H1 (cell line): ENCODE results near the gene CPED1. TPM values are rescaled to one million over a fixed set of nuclear protein-coding genes. Genes with fewer than 3 reads are reported as not detected.

Source experiments
- CTCF ChIA-PET: fragments of 300-600 bp; sonication (Branson Sonifier 250); formaldehyde crosslinking; loops from one replicate; lab custom pipeline; 2021; ENCODE audit not compliant: partially characterized antibody; lab: Charles Lee
- POLR2A ChIA-PET: fragments of 300-600 bp; sonication (Branson Sonifier 250); formaldehyde crosslinking; loops from one replicate; lab custom pipeline; 2021; ENCODE audit warnings: inconsistent platforms; ENCODE audit not compliant: partially characterized antibody; lab: Charles Lee
- DNase-seq, 2 experiments: peaks; one replicate each; pipeline versions ENCODE4 v3.0.0 to v3.0.0-alpha.2; 2010 to 2022; ENCODE audit warnings: low spot score in 2 of 2, low read depth in 1 of 2, mixed read lengths in 1 of 2
- FAIRE-seq: peaks from 2 replicates; lab custom pipeline; 2011; peaks lifted over from hg19 to GRCh38; lab: Jason Lieb, UNC
- H2AFZ ChIP-seq: 2 replicates; pipeline ENCODE4 v1.8.1; 2012; ENCODE audit warnings: low read length, inconsistent platforms
- H2AK5ac ChIP-seq: 2 replicates; pipeline ENCODE4 v1.6.1; 2013; ENCODE audit warnings: low read depth, low read length
- H2BK120ac ChIP-seq: replicated peaks from 2 replicates; pipeline ENCODE3; 2013; ENCODE audit warnings: low read depth, low read length, inconsistent platforms
- H2BK12ac ChIP-seq: 2 replicates; pipeline ENCODE4 v1.6.1; 2013; ENCODE audit warnings: low read depth, low read length
- H2BK15ac ChIP-seq: 2 replicates; pipeline ENCODE4 v1.6.1; 2013; ENCODE audit warnings: low read length
- H2BK20ac ChIP-seq: 2 replicates; pipeline ENCODE4 v1.6.1; 2013; ENCODE audit warnings: low read length
- H2BK5ac ChIP-seq: 2 replicates; pipeline ENCODE4 v1.6.1; 2013; ENCODE audit warnings: low read depth, low read length
- H3K14ac ChIP-seq: 2 replicates; pipeline ENCODE4 v1.6.1; 2013; ENCODE audit warnings: inconsistent platforms; ENCODE audit not compliant: insufficient read length
- H3K18ac ChIP-seq: 2 replicates; pipeline ENCODE4 v1.6.1; 2013; ENCODE audit warnings: low read length; ENCODE audit errors: extremely low read depth
- H3K23ac ChIP-seq: 2 replicates; pipeline ENCODE4 v1.6.1; 2013; ENCODE audit warnings: inconsistent platforms; ENCODE audit not compliant: insufficient read length
- H3K23me2 ChIP-seq: 2 replicates; pipeline ENCODE4 v1.6.1; 2013; ENCODE audit warnings: low read depth, low read length
- H3K27ac ChIP-seq: 2 replicates; pipeline ENCODE4 v1.6.1; 2011; ENCODE audit warnings: low read depth, low read length, inconsistent platforms
- H3K27me3 ChIP-seq, 4 experiments: replicated peaks in 1 of 4; 1 replicate in 1 of 4; 2 replicates in 3 of 4; pipeline versions ENCODE4 v1.6.1 to v1.8.1; 2011 to 2013; ENCODE audit warnings: low read length in 3 of 4, mild to moderate bottlenecking in 3 of 4, inconsistent platforms in 2 of 4, mixed read lengths in 2 of 4, moderate library complexity in 1 of 4; ENCODE audit not compliant: control insufficient read depth in 3 of 4, insufficient read depth in 3 of 4; ENCODE audit errors: extremely low read depth in 1 of 4
- H3K36me3 ChIP-seq, 4 experiments: 2 replicates each; pipeline versions ENCODE4 v1.6.1 to v1.8.1; 2011 to 2013; ENCODE audit warnings: mild to moderate bottlenecking in 4 of 4, low read length in 3 of 4, moderate library complexity in 2 of 4, control low read depth in 1 of 4, inconsistent platforms in 1 of 4; ENCODE audit not compliant: insufficient read depth in 4 of 4, control insufficient read depth in 2 of 4
- H3K4ac ChIP-seq: replicated peaks from 2 replicates; pipeline ENCODE3; 2013; ENCODE audit warnings: low read length, low read depth, mixed read lengths, inconsistent platforms; ENCODE audit not compliant: insufficient read length
- H3K4me1 ChIP-seq, 4 experiments: replicated peaks in 1 of 4; 1 replicate in 1 of 4; 2 replicates in 3 of 4; pipeline versions ENCODE4 v1.6.1 to v1.8.1; 2011 to 2013; ENCODE audit warnings: low read length in 3 of 4, inconsistent platforms in 2 of 4, mixed read lengths in 1 of 4; ENCODE audit not compliant: insufficient read depth in 4 of 4, control insufficient read depth in 3 of 4
- H3K4me2 ChIP-seq, 2 experiments: 2 replicates each; pipeline versions ENCODE4 v1.6.1 to v1.8.1; 2011 to 2013; ENCODE audit warnings: low read depth in 2 of 2, low read length in 2 of 2, control low read depth in 1 of 2, inconsistent platforms in 1 of 2, mild to moderate bottlenecking in 1 of 2; ENCODE audit not compliant: insufficient read depth in 1 of 2
- H3K4me3 ChIP-seq, 4 experiments: fragments of 200-600, 300-600 bp in 1 of 4; sonication (generic), shearing (Covaris generic), sonication (Bioruptor Twin) in 1 of 4; 2 replicates each; pipeline versions ENCODE4 v1.5.1 to v1.8.1; 2011 to 2016; ENCODE audit warnings: low read length in 4 of 4, low read depth in 3 of 4, control low read depth in 2 of 4, inconsistent platforms in 2 of 4, mild to moderate bottlenecking in 2 of 4, mixed read lengths in 1 of 4, moderate library complexity in 1 of 4; ENCODE audit not compliant: insufficient read depth in 2 of 4; ENCODE audit errors: extremely low read depth in 1 of 4
- H3K56ac ChIP-seq: replicated peaks from 2 replicates; pipeline ENCODE3; 2013; ENCODE audit warnings: low read depth, mild to moderate bottlenecking, mixed read lengths, low read length, inconsistent platforms; ENCODE audit not compliant: insufficient read length
- H3K79me1 ChIP-seq: 2 replicates; pipeline ENCODE4 v1.6.1; 2013; ENCODE audit warnings: low read depth, low read length, control low read depth
- H3K79me2 ChIP-seq, 2 experiments: 2 replicates each; pipeline versions ENCODE4 v1.6.1 to v1.8.1; 2012 to 2013; ENCODE audit warnings: low read length in 2 of 2, mild to moderate bottlenecking in 2 of 2, inconsistent platforms in 1 of 2; ENCODE audit not compliant: insufficient read depth in 2 of 2, control insufficient read depth in 1 of 2
- H3K9ac ChIP-seq, 4 experiments: replicated peaks in 1 of 4; 1 replicate in 1 of 4; 2 replicates in 3 of 4; pipeline versions ENCODE4 v1.6.1 to v1.8.1; 2011 to 2013; ENCODE audit warnings: low read depth in 3 of 4, low read length in 3 of 4, control low read depth in 2 of 4, mild to moderate bottlenecking in 2 of 4, moderate library complexity in 2 of 4, inconsistent platforms in 1 of 4; ENCODE audit errors: extremely low read depth in 1 of 4
- H3K9me3 ChIP-seq, 2 experiments: 2 replicates each; pipeline versions ENCODE4 v1.6.1 to v1.8.1; 2012 to 2013; ENCODE audit warnings: mild to moderate bottlenecking in 2 of 2, moderate library complexity in 2 of 2, control low read depth in 1 of 2, inconsistent platforms in 1 of 2, low read depth in 1 of 2, low read length in 1 of 2, mixed read lengths in 1 of 2; ENCODE audit not compliant: insufficient read depth in 2 of 2
- H4K20me1 ChIP-seq, 2 experiments: replicated peaks in 1 of 2; 2 replicates each; pipeline versions ENCODE3 to v1.8.1; 2011 to 2013; ENCODE audit warnings: inconsistent platforms in 2 of 2, low read length in 2 of 2, mild to moderate bottlenecking in 1 of 2; ENCODE audit not compliant: insufficient read depth in 2 of 2, control insufficient read depth in 1 of 2
- H4K5ac ChIP-seq: 2 replicates; pipeline ENCODE4 v1.6.1; 2013; ENCODE audit warnings: low read length, low read depth, mixed read lengths, inconsistent platforms; ENCODE audit not compliant: insufficient read length
- H4K8ac ChIP-seq: 2 replicates; pipeline ENCODE4 v1.8.0; 2013; ENCODE audit warnings: mild to moderate bottlenecking, moderate library complexity, low read length, inconsistent platforms; ENCODE audit not compliant: insufficient read depth; ENCODE audit errors: extremely low read depth
- H4K91ac ChIP-seq: replicated peaks from 2 replicates; pipeline ENCODE3; 2013; ENCODE audit warnings: low read length, mixed read lengths, inconsistent platforms; ENCODE audit not compliant: insufficient read length
- BCL11A ChIP-seq, 2 experiments: IDR thresholded peaks; one replicate each; pipeline ENCODE4 v1.6.1; 2011; ENCODE audit warnings: low read depth in 2 of 2, low read length in 2 of 2, mild to moderate bottlenecking in 2 of 2
- HDAC6 ChIP-seq: IDR thresholded peaks from one replicate; pipeline ENCODE4 v1.7.1; 2012; ENCODE audit warnings: low read depth, mild to moderate bottlenecking, inconsistent platforms, low read length, moderate library complexity
- MAFK ChIP-seq: IDR thresholded peaks from 2 replicates; pipeline ENCODE4 v1.6.1; 2012; ENCODE audit warnings: low read depth, mild to moderate bottlenecking, improper control_type of control experiment, low read length
- NRF1 ChIP-seq: IDR thresholded peaks from 2 replicates; pipeline ENCODE4 v1.6.1; 2011; ENCODE audit warnings: mild to moderate bottlenecking, low read depth, low read length, improper control_type of control experiment
- POLR2A ChIP-seq, 2 experiments: IDR thresholded peaks; 1 replicate in 1 of 2; 2 replicates in 1 of 2; pipeline ENCODE4 v1.6.1; 2011; ENCODE audit warnings: low read depth in 2 of 2, low read length in 2 of 2, mild to moderate bottlenecking in 2 of 2; ENCODE audit errors: control extremely low read depth in 1 of 2
- SP2 ChIP-seq: IDR thresholded peaks from 2 replicates; pipeline ENCODE4 v1.6.1; 2012; ENCODE audit warnings: mild to moderate bottlenecking, low read length, inconsistent platforms
- WGBS, 2 experiments: shearing (Covaris generic) in 1 of 2; methylation state at CpG; one replicate each; pipeline versions ENCODE4 v1.1.6 to v1.1.7; 2013 to 2015; ENCODE audit warnings: low lambda C conversion rate in 2 of 2, mixed read lengths in 2 of 2, inconsistent platforms in 1 of 2, low coverage in 1 of 2, missing lambda C conversion rate in 1 of 2; ENCODE audit not compliant: insufficient replicate concordance in 2 of 2, insufficient coverage in 1 of 2, insufficient read length in 1 of 2; ENCODE audit errors: extremely low coverage in 1 of 2, missing lambda C conversion rate in 1 of 2; 5-methylcytosine and 5-hydroxymethylcytosine counted together
- polyA plus RNA-seq, 7 experiments: library from polyadenylated mRNA; depleted of rRNA in 3 of 7; stranded (reverse) in 5 of 7; unstranded in 2 of 7; fragments of >200 nt in 5 of 7; fragments of 200-250 nt in 2 of 7; gene quantifications; 1 replicate in 5 of 7; 2 replicates in 1 of 7; 4 replicates in 1 of 7; pipeline versions ENCODE4 v1.2.1 to v1.2.3, GENCODE V29; 2011 to 2013; ENCODE audit warnings: missing spikeins in 2 of 7, mixed read lengths in 2 of 7
- total RNA-seq: library from RNA; stranded (reverse); fragmentation: NEBNext Ultra II Directional; extraction: Animal tissue kit (Norgen Biotek cat#: 25700); gene quantifications from 2 replicates; pipeline ENCODE4 v1.2.1, GENCODE V29; 2021

The CPED1 gene
- total and polyA plus RNA-seq, 2 of the 8 experiments (the other 6 are each of a cell fraction or from before 2014, with no cell fraction given), result 0.08 to 0.39 TPM

DNA sequence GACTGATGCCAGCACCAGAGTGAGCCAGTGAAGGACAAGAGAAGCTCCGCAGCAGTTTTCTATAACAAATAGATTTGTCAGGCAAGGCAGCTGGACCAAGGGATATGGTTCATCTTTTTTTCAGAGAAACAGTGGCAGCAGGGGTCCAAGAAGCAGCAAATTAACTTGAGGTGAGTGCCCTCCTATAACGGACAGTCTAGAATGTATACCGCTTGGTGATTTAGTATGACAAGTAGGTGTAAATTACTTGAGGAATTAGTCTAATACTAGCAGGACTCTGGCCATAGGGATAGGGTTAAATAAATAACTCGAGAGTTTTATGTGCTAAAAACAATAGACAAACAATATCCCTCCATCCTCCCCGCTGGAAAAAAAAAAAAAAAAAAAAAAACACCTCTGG lies 187.3 kb downstream of the CPED1 start:
- H2BK120ac ChIP-seq, result no peak overlapping the region

More for the DNA sequence above, 187.3 kb downstream of the CPED1 start:
- Histone ChIP-seq H3K27me3 (no peaks in the 10 kb centered on the region), H4K5ac (no peak overlapping the region), H3K79me1 (no peaks in the 10 kb centered on the region), H3K14ac (no peak overlapping the region), H3K27ac (no peak overlapping the region), H3K9me3 (no peaks in the 10 kb centered on the region), H2BK15ac (no peak overlapping the region), H3K4me1 (no peaks in the 10 kb centered on the region), H3K9ac (no peak overlapping the region), H2BK20ac (no peak overlapping the region), H3K4ac (no peak overlapping the region), H3K79me2 (no peaks in the 10 kb centered on the region), H2BK12ac (no peak overlapping the region), H3K4me2 (no peak overlapping the region), H4K8ac (no peak overlapping the region), H3K56ac (no peak overlapping the region), H2AK5ac (no peak overlapping the region), H3K23me2 (no peaks in the 10 kb centered on the region; the same call in 1 of the 2 replicates), H3K23ac (no peak overlapping the region), H3K4me3 (no peak overlapping the region), H4K91ac (no peak overlapping the region), H3K18ac (no peak overlapping the region), H2AFZ (no peak overlapping the region), H2BK5ac (no peak overlapping the region), H4K20me1 (no peaks in the 10 kb centered on the region), H3K36me3 (no peaks in the 10 kb centered on the region)
- no peak for DNase-seq
- CTCF ChIA-PET, result interaction anchor here (1.1 kb wide), 1 partner anchor 13 kb away, joined by 3 read pairs; no protein-coding TSS in a partner anchor
- POLR2A ChIA-PET, result no interaction called here
- 85% methylated on average over 5 of the region's 5 CpGs; no CpG with 5 or more reads in 1 of the 2 experiments for WGBS, 2 experiments
- no peak for FAIRE-seq
- TF ChIP-seq HDAC6 (no peak), POLR2A (IDR thresholded peaks at IDR 0.05; ENCODE audit: control extremely low read depth in 1 of 2, low read depth in 2 of 2, low read length in 2 of 2) (no peak), NRF1 (no peak), SP2 (no peak), BCL11A (IDR thresholded peaks at IDR 0.05; ENCODE audit: low read depth in 2 of 2, low read length in 2 of 2) (no peak), MAFK (no peak)
